PC-3 (cell line): ENCODE data around the gene LSM11.

Experiments used
- EZH2 ChIP-seq: fragments of 300-600 bp; sonication (generic); IDR thresholded peaks from one replicate; pipeline ENCODE4 v1.6.1; 2017; ENCODE audit warnings: antibody characterized with exemption, mild to moderate bottlenecking, low read length; ENCODE audit not compliant: unreplicated experiment
- EZH2phosphoT487 ChIP-seq: fragments of 300-600 bp; sonication (generic); IDR thresholded peaks from 2 replicates; pipeline ENCODE4 v1.6.1; 2018; ENCODE audit warnings: mild to moderate bottlenecking, antibody characterized with exemption, low read length, borderline replicate concordance
- TF ChIP-seq, protein P1 (sequence below): fragments of 300-600 bp; sonication (generic); conservative IDR thresholded peaks from 2 replicates; pipeline ENCODE4 v1.5.1; 2017; ENCODE audit warnings: antibody characterized with exemption, low read depth, mild to moderate bottlenecking, low read length

DNA sequence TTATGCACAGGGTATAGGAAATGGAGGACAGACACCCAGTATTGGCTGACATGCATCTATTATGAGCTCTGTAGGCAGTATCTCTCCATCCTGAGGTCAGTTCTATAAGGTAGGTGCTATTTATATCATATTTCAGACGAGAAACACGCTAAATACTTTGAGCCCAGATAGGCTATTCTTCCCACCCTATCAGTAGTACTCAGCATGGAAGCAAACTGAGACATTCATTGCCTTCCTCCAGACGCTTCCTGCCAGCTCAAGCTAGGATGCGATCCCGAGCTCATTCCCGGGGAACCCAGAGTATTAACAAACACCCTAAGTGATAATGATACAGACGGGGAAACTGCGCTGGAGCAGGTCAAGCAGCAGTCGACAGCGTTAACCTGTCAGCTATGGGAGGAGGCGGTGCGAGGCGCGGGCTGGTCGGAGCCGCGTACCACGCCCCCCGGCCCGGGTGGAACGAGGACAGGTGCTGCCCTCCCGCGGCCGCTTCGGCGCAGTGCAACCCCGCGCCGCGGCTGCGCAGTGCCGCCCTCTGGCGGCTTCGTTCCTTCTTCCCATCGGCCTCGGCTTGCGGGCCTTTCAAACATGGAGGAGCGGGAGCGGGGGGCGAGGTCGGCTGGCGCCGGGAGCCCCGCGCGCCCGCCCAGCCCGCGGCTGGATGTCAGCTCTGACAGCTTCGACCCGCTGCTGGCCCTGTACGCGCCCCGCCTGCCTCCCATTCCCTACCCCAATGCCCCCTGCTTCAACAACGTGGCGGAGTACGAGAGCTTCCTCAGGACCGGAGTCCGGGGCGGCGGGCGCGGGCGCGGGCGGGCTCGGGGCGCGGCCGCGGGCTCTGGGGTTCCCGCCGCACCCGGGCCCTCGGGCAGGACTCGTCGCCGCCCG, at the start of gene LSM11:
- TF ChIP-seq, protein P1, sequence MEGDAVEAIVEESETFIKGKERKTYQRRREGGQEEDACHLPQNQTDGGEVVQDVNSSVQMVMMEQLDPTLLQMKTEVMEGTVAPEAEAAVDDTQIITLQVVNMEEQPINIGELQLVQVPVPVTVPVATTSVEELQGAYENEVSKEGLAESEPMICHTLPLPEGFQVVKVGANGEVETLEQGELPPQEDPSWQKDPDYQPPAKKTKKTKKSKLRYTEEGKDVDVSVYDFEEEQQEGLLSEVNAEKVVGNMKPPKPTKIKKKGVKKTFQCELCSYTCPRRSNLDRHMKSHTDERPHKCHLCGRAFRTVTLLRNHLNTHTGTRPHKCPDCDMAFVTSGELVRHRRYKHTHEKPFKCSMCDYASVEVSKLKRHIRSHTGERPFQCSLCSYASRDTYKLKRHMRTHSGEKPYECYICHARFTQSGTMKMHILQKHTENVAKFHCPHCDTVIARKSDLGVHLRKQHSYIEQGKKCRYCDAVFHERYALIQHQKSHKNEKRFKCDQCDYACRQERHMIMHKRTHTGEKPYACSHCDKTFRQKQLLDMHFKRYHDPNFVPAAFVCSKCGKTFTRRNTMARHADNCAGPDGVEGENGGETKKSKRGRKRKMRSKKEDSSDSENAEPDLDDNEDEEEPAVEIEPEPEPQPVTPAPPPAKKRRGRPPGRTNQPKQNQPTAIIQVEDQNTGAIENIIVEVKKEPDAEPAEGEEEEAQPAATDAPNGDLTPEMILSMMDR = peak; percentile 100
- TF ChIP-seq EZH2 (no peak), EZH2phosphoT487 (no peak)
